GM23248 (cell line): Measurements from ENCODE around the gene FATE1.

Experiments
- EZH2 ChIP-seq: fragments of 200-600 bp; sonication (generic); IDR thresholded peaks from 2 replicates; pipeline ENCODE4 v1.6.1; 2018; ENCODE audit warnings: antibody characterized with exemption, mild to moderate bottlenecking; ENCODE audit not compliant: insufficient read depth, poor library complexity, severe bottlenecking
- EZH2phosphoT487 ChIP-seq: fragments of 200-600 bp; sonication (generic); IDR thresholded peaks from 2 replicates; pipeline ENCODE4 v1.6.1; 2018; ENCODE audit warnings: antibody characterized with exemption, moderate library complexity, mild to moderate bottlenecking, low read depth; ENCODE audit not compliant: insufficient read depth

DNA sequence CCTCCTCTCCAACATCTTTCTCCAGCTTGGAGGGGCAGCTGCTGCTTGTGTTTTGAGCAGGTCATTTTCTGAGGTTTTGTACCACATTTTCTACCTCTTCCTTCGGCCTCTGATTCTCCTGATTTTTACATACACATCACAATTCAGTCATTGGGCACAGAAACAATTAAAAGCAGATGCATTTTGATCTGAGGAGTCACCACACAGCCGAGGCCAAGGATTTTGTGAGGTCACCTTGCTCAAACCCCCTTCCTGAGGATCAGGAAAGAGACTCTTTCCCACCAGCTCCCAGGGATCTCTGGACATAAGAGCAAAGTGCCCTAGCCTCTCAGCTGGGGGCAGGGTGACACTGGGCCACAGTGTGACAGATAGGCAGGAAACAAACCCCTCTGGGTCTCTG, 5.4 kb upstream of the FATE1 start:
- TF ChIP-seq EZH2phosphoT487: no peak
- TF ChIP-seq EZH2: no peak
